ENCODE results near the gene ANO1.

Gene ANO1

DNA sequence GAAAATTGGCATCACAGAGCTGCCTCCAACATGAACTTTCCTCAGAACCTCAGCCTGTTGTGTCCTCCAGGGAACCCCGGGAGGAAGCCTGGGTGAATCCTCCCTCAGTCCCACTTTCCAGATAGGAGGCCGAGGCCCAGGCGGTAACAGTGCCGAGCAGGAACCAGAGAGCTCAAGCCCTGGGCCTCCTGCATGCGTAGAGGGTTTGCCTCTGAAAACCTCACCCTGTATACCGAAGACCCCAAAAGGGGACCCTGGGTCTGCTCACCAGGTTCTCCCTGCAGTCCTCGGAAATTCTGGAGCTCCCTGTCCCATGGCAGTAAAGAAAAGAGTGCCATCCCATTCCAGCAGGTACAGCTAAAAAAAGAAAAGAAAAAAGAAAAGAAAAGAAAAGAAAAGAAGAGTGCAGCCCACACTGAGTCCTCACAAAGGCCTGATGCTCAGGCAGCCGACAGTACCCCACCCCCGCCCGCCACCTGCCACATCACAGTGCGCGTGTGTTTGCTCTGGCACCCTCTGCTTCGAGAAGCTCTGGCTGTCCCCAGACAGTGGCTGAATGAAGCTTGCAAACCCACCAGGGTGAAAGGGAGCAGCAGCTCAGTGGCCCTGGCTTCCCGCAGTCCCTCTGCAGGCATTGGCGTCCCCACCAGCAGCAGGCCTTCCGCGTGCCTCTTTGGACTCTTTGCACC lies 96.6 kb downstream of the ANO1 start:
- no peaks in the 10 kb centered on the region for H3K9me3 ChIP-seq (ENCODE audit: insufficient read depth, low read length)
- H3K27me3 ChIP-seq (ENCODE audit: low read length) = no peaks in the 10 kb centered on the region
- TF ChIP-seq, protein P1, sequence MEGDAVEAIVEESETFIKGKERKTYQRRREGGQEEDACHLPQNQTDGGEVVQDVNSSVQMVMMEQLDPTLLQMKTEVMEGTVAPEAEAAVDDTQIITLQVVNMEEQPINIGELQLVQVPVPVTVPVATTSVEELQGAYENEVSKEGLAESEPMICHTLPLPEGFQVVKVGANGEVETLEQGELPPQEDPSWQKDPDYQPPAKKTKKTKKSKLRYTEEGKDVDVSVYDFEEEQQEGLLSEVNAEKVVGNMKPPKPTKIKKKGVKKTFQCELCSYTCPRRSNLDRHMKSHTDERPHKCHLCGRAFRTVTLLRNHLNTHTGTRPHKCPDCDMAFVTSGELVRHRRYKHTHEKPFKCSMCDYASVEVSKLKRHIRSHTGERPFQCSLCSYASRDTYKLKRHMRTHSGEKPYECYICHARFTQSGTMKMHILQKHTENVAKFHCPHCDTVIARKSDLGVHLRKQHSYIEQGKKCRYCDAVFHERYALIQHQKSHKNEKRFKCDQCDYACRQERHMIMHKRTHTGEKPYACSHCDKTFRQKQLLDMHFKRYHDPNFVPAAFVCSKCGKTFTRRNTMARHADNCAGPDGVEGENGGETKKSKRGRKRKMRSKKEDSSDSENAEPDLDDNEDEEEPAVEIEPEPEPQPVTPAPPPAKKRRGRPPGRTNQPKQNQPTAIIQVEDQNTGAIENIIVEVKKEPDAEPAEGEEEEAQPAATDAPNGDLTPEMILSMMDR (IDR thresholded peaks at IDR 0.05; ENCODE audit: insufficient read depth, low read length, poor library complexity, severe bottlenecking) = no peak
- TF ChIP-seq EZH2phosphoT487 (conservative IDR thresholded peaks at IDR 0.05; ENCODE audit: low read length) = no peak
- H3K9ac ChIP-seq (ENCODE audit: low read length) = no peak overlapping the region
- H3K36me3 ChIP-seq (ENCODE audit: low read length) = no peaks in the 10 kb centered on the region
- H3K4me2 ChIP-seq (ENCODE audit: low read depth, low read length, poor library complexity, severe bottlenecking) = no peak overlapping the region
- no peak overlapping the region for H3K27ac ChIP-seq (ENCODE audit: low read depth, low read length)
- no peaks in the 10 kb centered on the region for H3F3A ChIP-seq (ENCODE audit: insufficient read depth)
- no peaks in the 10 kb centered on the region for H4K20me1 ChIP-seq (ENCODE audit: low read depth, low read length)
- no peak overlapping the region for H3K4me3 ChIP-seq (ENCODE audit: insufficient read depth, low read length, poor library complexity, severe bottlenecking)
- H3K79me2 ChIP-seq (ENCODE audit: insufficient read depth, low read length) = no peaks in the 10 kb centered on the region
- no peaks in the 10 kb centered on the region for H3K9me2 ChIP-seq (replicated peaks; ENCODE audit: insufficient read depth, low read length)
- no peak overlapping the region for H2AFZ ChIP-seq (ENCODE audit: low read depth, low read length, severe bottlenecking)

DNA sequence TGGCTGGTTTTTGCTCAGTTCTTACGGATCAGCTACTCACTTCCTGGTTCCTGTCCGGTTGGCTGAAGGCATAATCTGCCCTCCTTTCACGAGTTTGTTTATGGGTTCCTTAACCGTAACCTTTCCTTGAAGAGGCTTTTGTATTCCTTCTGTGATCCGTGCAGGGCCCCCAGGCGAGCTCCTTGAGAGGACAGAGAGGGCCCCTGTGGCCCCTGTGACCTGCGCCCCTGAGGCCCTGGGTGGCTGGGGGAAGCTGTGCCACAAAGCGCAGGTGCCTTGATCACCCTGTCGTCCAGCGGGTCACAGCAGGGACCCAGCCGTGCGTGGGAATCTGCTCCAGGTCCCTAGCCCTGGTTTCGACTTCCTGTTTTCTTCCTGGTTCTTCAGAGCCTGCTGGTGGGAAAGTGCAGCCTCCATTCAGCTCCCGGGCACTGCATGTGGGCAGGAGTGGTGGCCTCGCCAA lies 97.2 kb downstream of the ANO1 start:
- no peaks in the 10 kb centered on the region for H3K36me3 ChIP-seq (ENCODE audit: low read length)
- TF ChIP-seq EZH2phosphoT487 (conservative IDR thresholded peaks at IDR 0.05; ENCODE audit: low read length) = no peak
- TF ChIP-seq, protein P1 (IDR thresholded peaks at IDR 0.05; ENCODE audit: insufficient read depth, low read length, poor library complexity, severe bottlenecking) = no peak
- H3K27me3 ChIP-seq (ENCODE audit: low read length) = no peaks in the 10 kb centered on the region
- no peak overlapping the region for H3K9ac ChIP-seq (ENCODE audit: low read length)
- no peak overlapping the region for H3K27ac ChIP-seq (ENCODE audit: low read depth, low read length)
- H3K4me3 ChIP-seq (ENCODE audit: insufficient read depth, low read length, poor library complexity, severe bottlenecking) = no peak overlapping the region
- no peak overlapping the region for H2AFZ ChIP-seq (ENCODE audit: low read depth, low read length, severe bottlenecking)
- H3K9me2 ChIP-seq (replicated peaks; ENCODE audit: insufficient read depth, low read length) = no peaks in the 10 kb centered on the region
- H3F3A ChIP-seq (ENCODE audit: insufficient read depth) = no peaks in the 10 kb centered on the region
- no peaks in the 10 kb centered on the region for H3K79me2 ChIP-seq (ENCODE audit: insufficient read depth, low read length)
- H3K9me3 ChIP-seq (ENCODE audit: insufficient read depth, low read length) = no peaks in the 10 kb centered on the region
- no peak overlapping the region for H3K4me2 ChIP-seq (ENCODE audit: low read depth, low read length, poor library complexity, severe bottlenecking)
- H4K20me1 ChIP-seq (ENCODE audit: low read depth, low read length) = no peaks in the 10 kb centered on the region

DNA sequence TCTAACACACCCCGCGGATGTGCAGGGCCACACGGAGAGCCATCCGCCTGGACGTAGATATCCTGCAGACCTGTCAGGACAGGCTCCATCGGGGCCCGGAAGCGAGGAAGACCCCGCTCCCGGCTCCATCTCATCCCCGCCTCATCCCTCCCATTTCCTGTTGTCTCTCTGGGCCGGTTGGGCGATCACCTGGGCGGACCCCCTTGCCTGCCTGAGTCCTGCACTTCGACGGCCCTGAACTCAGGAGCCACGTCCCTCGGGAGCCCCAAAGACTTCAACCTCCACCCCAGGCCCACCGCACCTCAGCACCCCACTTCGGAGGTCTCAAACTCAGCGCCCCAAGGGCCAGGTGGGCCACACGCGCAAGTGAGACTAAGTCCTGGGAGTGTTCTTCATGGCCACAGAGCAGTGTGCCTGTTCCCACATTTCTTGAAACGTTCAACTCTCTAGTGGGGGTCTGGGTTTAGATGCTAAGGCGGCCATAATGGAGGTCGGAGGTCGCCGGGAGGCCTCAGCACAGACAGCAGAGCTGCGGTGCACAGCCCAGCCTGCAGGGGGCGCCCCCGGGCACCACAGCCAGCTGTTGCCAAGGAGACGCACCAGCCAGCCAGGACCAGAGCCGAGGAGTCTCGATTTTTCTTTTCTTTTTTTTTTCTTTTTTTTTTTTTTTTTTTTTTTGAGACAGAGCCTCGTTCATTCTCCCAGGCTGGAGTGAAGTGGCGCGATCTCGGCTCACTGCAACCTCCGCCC lies 99.0 kb downstream of the ANO1 start:
- H3K9me3 ChIP-seq (ENCODE audit: insufficient read depth, low read length) = no peaks in the 10 kb centered on the region
- H4K20me1 ChIP-seq (ENCODE audit: low read depth, low read length) = no peaks in the 10 kb centered on the region
- H3K9ac ChIP-seq (ENCODE audit: low read length) = no peak overlapping the region
- H3K27ac ChIP-seq (ENCODE audit: low read depth, low read length) = no peak overlapping the region
- no peak overlapping the region for H2AFZ ChIP-seq (ENCODE audit: low read depth, low read length, severe bottlenecking)
- H3K4me3 ChIP-seq (ENCODE audit: insufficient read depth, low read length, poor library complexity, severe bottlenecking) = no peak overlapping the region
- H3F3A ChIP-seq (ENCODE audit: insufficient read depth) = no peaks in the 10 kb centered on the region
- TF ChIP-seq, protein P1 (IDR thresholded peaks at IDR 0.05; ENCODE audit: insufficient read depth, low read length, poor library complexity, severe bottlenecking) = peak; percentile 49
- no peak for TF ChIP-seq EZH2phosphoT487 (conservative IDR thresholded peaks at IDR 0.05; ENCODE audit: low read length)
- no peaks in the 10 kb centered on the region for H3K9me2 ChIP-seq (replicated peaks; ENCODE audit: insufficient read depth, low read length)
- H3K4me2 ChIP-seq (ENCODE audit: low read depth, low read length, poor library complexity, severe bottlenecking) = no peak overlapping the region
- no peaks in the 10 kb centered on the region for H3K27me3 ChIP-seq (ENCODE audit: low read length)
- H3K36me3 ChIP-seq (ENCODE audit: low read length) = no peaks in the 10 kb centered on the region
- no peaks in the 10 kb centered on the region for H3K79me2 ChIP-seq (ENCODE audit: insufficient read depth, low read length)

Data from SU-DHL-6 (cell line).